Thyroid gland (tissue), 4 donors: ENCODE results near the gene SRSF5. TPM values are rescaled to one million over a fixed set of nuclear protein-coding genes. Genes with fewer than 3 reads are reported as not detected.
"Not testable (repeated sequence)": the region's sequence is repeated elsewhere in the genome, so short reads cannot be mapped to it uniquely, and the experiment has no call there.

Source experiments
- DNase-seq, 2 donors: peaks; one replicate each; pipeline ENCODE4 v3.0.0-alpha.2; 2019
- H3K27ac ChIP-seq, 3 donors: fragments of 200-600 bp; sonication (generic); 1 replicate in 2 of 3; 2 replicates in 1 of 3; pipeline ENCODE4 v1.5.1; 2016 to 2019; ENCODE audit warnings: mild to moderate bottlenecking in 1 of 3, moderate library complexity in 1 of 3
- H3K27me3 ChIP-seq: fragments of 200-600 bp; sonication (generic); one replicate; pipeline ENCODE4 v1.5.1; 2019
- H3K36me3 ChIP-seq, 2 donors: fragments of 200-600 bp; sonication (generic); one replicate each; pipeline ENCODE4 v1.5.1; 2016 to 2019
- H3K4me1 ChIP-seq, 2 donors: fragments of 200-600 bp; sonication (generic); one replicate each; pipeline ENCODE4 v1.5.1; 2017 to 2019
- H3K4me3 ChIP-seq, 3 donors: fragments of 200-600 bp; sonication (generic); replicated peaks in 1 of 3; 1 replicate in 2 of 3; 2 replicates in 1 of 3; pipeline ENCODE4 v1.5.1; 2016; ENCODE audit warnings: mild to moderate bottlenecking in 1 of 3
- H3K9me3 ChIP-seq: fragments of 200-600 bp; sonication (generic); one replicate; pipeline ENCODE4 v1.5.1; 2017
- CTCF ChIP-seq, 6 experiments: fragments of 200-600 bp in 3 of 6; fragments of 450-650 bp in 3 of 6; sonication (generic) in 3 of 6; IDR thresholded peaks; one replicate each; pipeline ENCODE4 v1.5.1; 2016 to 2019; ENCODE audit warnings: antibody characterized with exemption in 6 of 6, mild to moderate bottlenecking in 2 of 6, inconsistent platforms in 1 of 6, moderate library complexity in 1 of 6
- POLR2A ChIP-seq, 2 donors: fragments of 450-650 bp; IDR thresholded peaks; one replicate each; pipeline ENCODE4 v1.6.1; 2017; ENCODE audit warnings: antibody characterized with exemption in 2 of 2, mild to moderate bottlenecking in 2 of 2, moderate library complexity in 1 of 2
- WGBS, 2 donors: methylation state at CpG; one replicate each; pipeline ENCODE4 v1.1.5; 2017; 5-methylcytosine and 5-hydroxymethylcytosine counted together
- intact Hi-C: fragments of 100-400 bp; cut with DNase I; formaldehyde crosslinking; loops from one replicate; pipeline ENCODE4 v1.15.1; 2023
- total RNA-seq, 4 donors: library from RNA; depleted of rRNA; stranded (reverse); fragments of >200 nt; gene quantifications; one replicate each; pipeline ENCODE4 v1.2.3, GENCODE V29; 2016

Gene SRSF5
- total RNA-seq, 4 donors from 2014 or later: 326 to 969 (median 539) TPM

GRCh38 chr14:69727860-69728259, 39.1 kb upstream of the SRSF5 start:
- intact Hi-C loops: loop anchor here (2.0 to 5.0 kb wide), 2 partner anchors 121 to 146 kb away; no protein-coding TSS in a partner anchor
- Histone ChIP-seq H3K27ac (no peak overlapping the region), H3K4me1 (peaks cover 0 to 10% of the 10 kb centered on the region in 2 donors), H3K36me3 (no peaks in the 10 kb centered on the region), H3K27me3 (no peaks in the 10 kb centered on the region), H3K9me3 (no peaks in the 10 kb centered on the region), H3K4me3 (no peak overlapping the region)
- no peak for DNase-seq
- 82 to 86% methylated on average over 4 of the region's 4 CpGs for WGBS, 2 donors
- TF ChIP-seq CTCF (IDR thresholded peaks at IDR 0.05): no peak
- no peak for TF ChIP-seq POLR2A (IDR thresholded peaks at IDR 0.05)

GRCh38 chr14:69731919-69732598, 34.9 kb upstream of the SRSF5 start:
- H3K36me3 ChIP-seq, H3K27ac ChIP-seq, intact Hi-C loops, H3K4me1 ChIP-seq, H3K4me3 ChIP-seq, DNase-seq, H3K27me3 ChIP-seq, H3K9me3 ChIP-seq: not testable (repeated sequence)
- WGBS, 2 donors: 92 to 97% methylated on average over 8 of the region's 8 CpGs

GRCh38 chr14:69736405-69736804, 30.5 kb upstream of the SRSF5 start:
- H3K27me3 ChIP-seq, H3K9me3 ChIP-seq, H3K4me3 ChIP-seq, H3K36me3 ChIP-seq, H3K4me1 ChIP-seq, H3K27ac ChIP-seq, intact Hi-C loops, DNase-seq: not testable (repeated sequence)
- 87 to 90% methylated on average over 4 of the region's 4 CpGs for WGBS, 2 donors

GRCh38 chr14:69741055-69741454, 25.9 kb upstream of the SRSF5 start:
- Histone ChIP-seq H3K27ac (no peak overlapping the region), H3K9me3 (no peaks in the 10 kb centered on the region), H3K36me3 (no peaks in the 10 kb centered on the region), H3K4me1 (no peaks in the 10 kb centered on the region), H3K27me3 (no peaks in the 10 kb centered on the region), H3K4me3 (no peak overlapping the region)
- 98 to 100% methylated on average over 1 of the region's 1 CpG for WGBS, 2 donors
- no peak for DNase-seq
- TF ChIP-seq CTCF (IDR thresholded peaks at IDR 0.05): no peak
- TF ChIP-seq POLR2A (IDR thresholded peaks at IDR 0.05): no peak
- intact Hi-C loops: no loop called here

- Histone ChIP-seq H3K9me3 (no peaks in the 10 kb centered on the region), H3K4me3 (no peak overlapping the region), H3K27me3 (no peaks in the 10 kb centered on the region), H3K4me1 (no peaks in the 10 kb centered on the region), H3K36me3 (no peaks in the 10 kb centered on the region), H3K27ac (no peak overlapping the region)
- DNase-seq: no peak
- TF ChIP-seq CTCF (IDR thresholded peaks at IDR 0.05) (no peak), POLR2A (IDR thresholded peaks at IDR 0.05) (no peak)
- 94 to 95% methylated on average over 1 of the region's 1 CpG for WGBS, 2 donors
- intact Hi-C loops: no loop called here
Observed at GRCh38 chr14:69749956-69750355, 17.0 kb upstream of the SRSF5 start.

GRCh38 chr14:69750495-69750894, 16.4 kb upstream of the SRSF5 start:
- H3K4me1 ChIP-seq: no peaks in the 10 kb centered on the region
- no peak overlapping the region for H3K27ac ChIP-seq
- no peaks in the 10 kb centered on the region for H3K27me3 ChIP-seq
- no peak for TF ChIP-seq POLR2A (IDR thresholded peaks at IDR 0.05)
- TF ChIP-seq CTCF (IDR thresholded peaks at IDR 0.05): no peak
- H3K36me3 ChIP-seq: no peaks in the 10 kb centered on the region
- no peak for DNase-seq
- intact Hi-C loops: no loop called here
- H3K9me3 ChIP-seq: no peaks in the 10 kb centered on the region
- no peak overlapping the region for H3K4me3 ChIP-seq
- 94 to 100% methylated on average over 2 of the region's 2 CpGs for WGBS, 2 donors
